Testis (tissue), 2 donors: Measurements from ENCODE around the gene TMEM238.

Experiments used
- CTCF ChIP-seq, 3 experiments: fragments of 450-650 bp in 2 of 3; fragments of 200-600 bp in 1 of 3; sonication (generic) in 1 of 3; IDR thresholded peaks; one replicate each; pipeline ENCODE4 v1.5.1; 2016 to 2019; ENCODE audit warnings: antibody characterized with exemption in 3 of 3, mild to moderate bottlenecking in 2 of 3, moderate library complexity in 1 of 3
- POLR2A ChIP-seq: fragments of 450-650 bp; IDR thresholded peaks from one replicate; pipeline ENCODE4 v1.6.1; 2017; ENCODE audit warnings: antibody characterized with exemption, mild to moderate bottlenecking, moderate library complexity

GRCh38 chr19:55347442-55348009 is 36.6 kb downstream of the TMEM238 start:
- no peak for TF ChIP-seq CTCF (IDR thresholded peaks at IDR 0.05)
- no peak for TF ChIP-seq POLR2A
